Esophagus muscularis mucosa (tissue), 3 donors: ENCODE data around the gene FTO.

Experiments
- CTCF ChIP-seq, 3 experiments: fragments of 200-600 bp in 2 of 3; fragments of 450-650 bp in 1 of 3; sonication (generic) in 2 of 3; IDR thresholded peaks; one replicate each; pipeline ENCODE4 v1.5.1; 2017 to 2019; ENCODE audit warnings: antibody characterized with exemption in 3 of 3, mild to moderate bottlenecking in 2 of 3, moderate library complexity in 1 of 3
- POLR2A ChIP-seq: fragments of 450-650 bp; IDR thresholded peaks from one replicate; pipeline ENCODE4 v1.6.1; 2017; ENCODE audit warnings: antibody characterized with exemption, moderate library complexity, mild to moderate bottlenecking, low read depth

GRCh38 chr16:54048586-54049495 lies 344.9 kb downstream of the FTO start:
- TF ChIP-seq CTCF (IDR thresholded peaks at IDR 0.05) = no peak
- no peak for TF ChIP-seq POLR2A
